HEK293 (cell line): ENCODE data around the gene HK3.

Source experiments
- CTCF ChIA-PET: fragments of 350-600 bp; formaldehyde crosslinking; extraction: SDS; loops from one replicate; lab custom pipeline; 2021; ENCODE audit warnings: antibody characterized with exemption; lab: Yijun Ruan, JAX
- POLR2A ChIA-PET: fragments of 300-600 bp; formaldehyde crosslinking; extraction: SDS; loops from one replicate; lab custom pipeline; 2020; ENCODE audit warnings: antibody characterized with exemption, inconsistent platforms; lab: Yijun Ruan, JAX
- H3K27ac ChIP-seq: fragments of 200-500 bp; sonication (Bioruptor generic); 2 replicates; pipeline ENCODE4 v1.5.1; 2014; ENCODE audit warnings: low read depth, low read length, control low read depth, inconsistent platforms; ENCODE audit errors: extremely low read depth
- H3K36me3 ChIP-seq, 2 experiments: fragments of 200-500 bp in 1 of 2; sonication (Bioruptor generic) in 1 of 2; 1 replicate in 1 of 2; 2 replicates in 1 of 2; pipeline ENCODE4 v1.5.1; 2014 to 2017; ENCODE audit warnings: inconsistent platforms in 2 of 2, low read length in 2 of 2; ENCODE audit not compliant: control insufficient read depth in 2 of 2, insufficient read depth in 1 of 2
- H3K4me1 ChIP-seq: fragments of 200-500 bp; sonication (Bioruptor generic); 2 replicates; pipeline ENCODE4 v1.5.1; 2014; ENCODE audit warnings: mild to moderate bottlenecking, low read length, inconsistent platforms; ENCODE audit not compliant: control insufficient read depth, insufficient read depth
- H3K4me3 ChIP-seq: 2 replicates; pipeline ENCODE4 v1.5.1; 2011; ENCODE audit warnings: low read depth, mild to moderate bottlenecking, control low read depth, low read length, moderate library complexity
- H3K9me3 ChIP-seq: fragments of 200-500 bp; sonication (Bioruptor generic); 2 replicates; pipeline ENCODE4 v1.5.1; 2014; ENCODE audit warnings: low read depth, low read length, inconsistent platforms; ENCODE audit not compliant: control insufficient read depth, insufficient read depth
- BCL11B ChIP-seq: fragments of 450-650 bp; formaldehyde crosslinking; IDR thresholded peaks from 2 replicates; pipeline ENCODE4 v1.5.1; 2016; ENCODE audit warnings: low read depth, missing biosample characterization, missing genetic modification characterization
- GLI4 ChIP-seq: fragments of 450-650 bp; formaldehyde crosslinking; IDR thresholded peaks from 2 replicates; pipeline ENCODE4 v1.5.1; 2016; ENCODE audit warnings: missing biosample characterization, missing genetic modification characterization
- MEIS1 ChIP-seq: sonication (generic); formaldehyde crosslinking; IDR thresholded peaks from 2 replicates; pipeline ENCODE4 v1.8.1; 2022; ENCODE audit warnings: missing genetic modification reagents, mild to moderate bottlenecking, borderline replicate concordance
- MYNN ChIP-seq: fragments of 450-650 bp; formaldehyde crosslinking; IDR thresholded peaks from 2 replicates; pipeline ENCODE4 v1.5.1; 2016; ENCODE audit warnings: missing biosample characterization, missing genetic modification characterization, borderline replicate concordance
- SCRT2 ChIP-seq: fragments of 450-650 bp; formaldehyde crosslinking; IDR thresholded peaks from 2 replicates; pipeline ENCODE4 v1.5.1; 2016; ENCODE audit warnings: missing biosample characterization, missing genetic modification characterization
- SP2 ChIP-seq: fragments of 450-650 bp; formaldehyde crosslinking; IDR thresholded peaks from 2 replicates; pipeline ENCODE4 v1.5.1; 2016; ENCODE audit warnings: missing biosample characterization, missing genetic modification characterization
- ZNF157 ChIP-seq: fragments of 450-650 bp; formaldehyde crosslinking; IDR thresholded peaks from 2 replicates; pipeline ENCODE4 v1.5.1; 2016; ENCODE audit warnings: missing biosample characterization, missing genetic modification characterization
- ZNF223 ChIP-seq: fragments of 450-650 bp; formaldehyde crosslinking; IDR thresholded peaks from 2 replicates; pipeline ENCODE4 v1.5.1; 2016; ENCODE audit warnings: missing biosample characterization, missing genetic modification characterization
- ZNF266 ChIP-seq: fragments of 450-650 bp; formaldehyde crosslinking; IDR thresholded peaks from 2 replicates; pipeline ENCODE4 v1.5.1; 2016; ENCODE audit warnings: missing biosample characterization, missing genetic modification characterization, low read depth
- ZNF311 ChIP-seq: fragments of 450-650 bp; formaldehyde crosslinking; IDR thresholded peaks from 2 replicates; pipeline ENCODE4 v1.5.1; 2017; ENCODE audit warnings: missing biosample characterization, missing genetic modification characterization, borderline replicate concordance
- ZNF350 ChIP-seq: fragments of 450-650 bp; formaldehyde crosslinking; IDR thresholded peaks from 2 replicates; pipeline ENCODE4 v1.5.0; 2017; ENCODE audit warnings: missing biosample characterization, mild to moderate bottlenecking, missing genetic modification characterization
- ZNF501 ChIP-seq: fragments of 450-650 bp; formaldehyde crosslinking; IDR thresholded peaks from 2 replicates; pipeline ENCODE4 v1.5.1; 2016; ENCODE audit warnings: missing biosample characterization, missing genetic modification characterization
- TF ChIP-seq, protein P1 (sequence below): fragments of 450-650 bp; formaldehyde crosslinking; IDR thresholded peaks from 2 replicates; pipeline ENCODE4 v1.5.1; 2016; ENCODE audit warnings: missing biosample characterization, missing genetic modification characterization, low read depth
- TF ChIP-seq, protein P2 (sequence below): fragments of 450-650 bp; formaldehyde crosslinking; IDR thresholded peaks from 2 replicates; pipeline ENCODE4 v1.5.1; 2017; ENCODE audit warnings: missing biosample characterization, missing genetic modification characterization
- TF ChIP-seq, protein P3 (sequence below): fragments of 450-650 bp; formaldehyde crosslinking; IDR thresholded peaks from 2 replicates; pipeline ENCODE4; 2016; ENCODE audit warnings: missing biosample characterization, missing genetic modification characterization
- TF ChIP-seq, protein P4 (sequence below): fragments of 450-650 bp; formaldehyde crosslinking; IDR thresholded peaks from 2 replicates; pipeline ENCODE4 v1.5.1; 2016; ENCODE audit warnings: missing biosample characterization, missing genetic modification characterization

The HK3 gene

DNA sequence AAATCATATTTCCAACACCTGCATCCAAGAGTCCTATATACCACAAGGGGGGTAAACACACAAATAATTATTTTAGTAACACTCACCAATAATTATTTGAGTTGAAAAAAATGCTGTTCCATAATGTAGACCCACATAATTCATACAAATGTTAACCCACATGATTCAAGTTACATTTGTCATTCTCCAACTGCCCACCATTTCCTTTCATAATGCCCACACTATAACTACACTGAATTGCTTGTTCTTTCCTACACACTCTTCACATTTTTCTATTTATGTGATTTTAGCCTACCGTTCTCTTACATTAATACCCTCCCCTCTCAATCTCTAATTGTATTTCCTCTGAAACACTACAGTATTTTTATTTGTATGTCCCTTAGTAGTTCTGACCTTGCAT lies 35.9 kb upstream of the HK3 start (continued):
- TF ChIP-seq, protein P1, sequence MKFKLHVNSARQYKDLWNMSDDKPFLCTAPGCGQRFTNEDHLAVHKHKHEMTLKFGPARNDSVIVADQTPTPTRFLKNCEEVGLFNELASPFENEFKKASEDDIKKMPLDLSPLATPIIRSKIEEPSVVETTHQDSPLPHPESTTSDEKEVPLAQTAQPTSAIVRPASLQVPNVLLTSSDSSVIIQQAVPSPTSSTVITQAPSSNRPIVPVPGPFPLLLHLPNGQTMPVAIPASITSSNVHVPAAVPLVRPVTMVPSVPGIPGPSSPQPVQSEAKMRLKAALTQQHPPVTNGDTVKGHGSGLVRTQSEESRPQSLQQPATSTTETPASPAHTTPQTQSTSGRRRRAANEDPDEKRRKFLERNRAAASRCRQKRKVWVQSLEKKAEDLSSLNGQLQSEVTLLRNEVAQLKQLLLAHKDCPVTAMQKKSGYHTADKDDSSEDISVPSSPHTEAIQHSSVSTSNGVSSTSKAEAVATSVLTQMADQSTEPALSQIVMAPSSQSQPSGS (tag by site-specific recombination): no peak
- no peak for TF ChIP-seq ZNF266 (tag by site-specific recombination)
- TF ChIP-seq, all 188 proteins: peak for 2

DNA sequence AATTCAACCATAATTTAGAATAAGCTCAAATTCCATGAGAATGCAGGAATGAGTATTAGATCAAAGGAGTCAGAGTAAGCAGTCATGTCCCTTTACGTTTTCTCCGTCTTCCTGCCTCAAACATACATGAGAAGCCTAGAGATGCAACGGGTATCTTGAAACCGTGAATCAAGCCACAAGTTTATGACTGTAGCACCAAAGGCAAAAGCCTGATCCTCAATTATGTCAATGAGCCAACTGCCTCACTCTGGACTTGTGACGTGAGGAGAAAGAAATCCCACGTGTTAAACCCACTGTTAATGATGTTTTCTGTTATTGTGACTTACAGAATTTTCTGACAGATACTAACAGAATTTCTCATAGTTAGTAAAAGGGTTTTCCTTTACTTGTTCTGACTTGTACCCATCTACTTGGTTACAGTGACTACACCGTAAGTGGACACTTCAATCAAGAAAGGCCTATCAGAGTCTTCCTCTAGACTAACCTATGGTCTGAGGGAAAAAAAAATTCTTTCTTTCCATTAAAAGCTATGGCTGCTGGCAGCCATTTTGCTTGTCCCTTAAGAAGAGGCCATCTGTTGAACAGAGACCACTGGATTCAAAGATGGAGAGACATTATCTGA lies 35.3 kb upstream of the HK3 start:
- Histone ChIP-seq H3K27ac (no peak overlapping the region), H3K9me3 (no peaks in the 10 kb centered on the region), H3K36me3 (peaks cover 17 to 65% of the 10 kb centered on the region in 2 experiments; a peak in 2 of 3 replicates), H3K4me3 (no peak overlapping the region), H3K4me1 (no peaks in the 10 kb centered on the region)
- ChIA-PET POLR2A (no interaction called here), CTCF (interaction anchor here (0.9 kb wide), 1 partner anchor 277 kb away, joined by 4 read pairs; no protein-coding TSS in a partner anchor)
- no peak for TF ChIP-seq ZNF311 (tag by site-specific recombination)
- TF ChIP-seq, protein P2, sequence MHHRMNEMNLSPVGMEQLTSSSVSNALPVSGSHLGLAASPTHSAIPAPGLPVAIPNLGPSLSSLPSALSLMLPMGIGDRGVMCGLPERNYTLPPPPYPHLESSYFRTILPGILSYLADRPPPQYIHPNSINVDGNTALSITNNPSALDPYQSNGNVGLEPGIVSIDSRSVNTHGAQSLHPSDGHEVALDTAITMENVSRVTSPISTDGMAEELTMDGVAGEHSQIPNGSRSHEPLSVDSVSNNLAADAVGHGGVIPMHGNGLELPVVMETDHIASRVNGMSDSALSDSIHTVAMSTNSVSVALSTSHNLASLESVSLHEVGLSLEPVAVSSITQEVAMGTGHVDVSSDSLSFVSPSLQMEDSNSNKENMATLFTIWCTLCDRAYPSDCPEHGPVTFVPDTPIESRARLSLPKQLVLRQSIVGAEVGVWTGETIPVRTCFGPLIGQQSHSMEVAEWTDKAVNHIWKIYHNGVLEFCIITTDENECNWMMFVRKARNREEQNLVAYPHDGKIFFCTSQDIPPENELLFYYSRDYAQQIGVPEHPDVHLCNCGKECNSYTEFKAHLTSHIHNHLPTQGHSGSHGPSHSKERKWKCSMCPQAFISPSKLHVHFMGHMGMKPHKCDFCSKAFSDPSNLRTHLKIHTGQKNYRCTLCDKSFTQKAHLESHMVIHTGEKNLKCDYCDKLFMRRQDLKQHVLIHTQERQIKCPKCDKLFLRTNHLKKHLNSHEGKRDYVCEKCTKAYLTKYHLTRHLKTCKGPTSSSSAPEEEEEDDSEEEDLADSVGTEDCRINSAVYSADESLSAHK: peak; percentile 77

DNA sequence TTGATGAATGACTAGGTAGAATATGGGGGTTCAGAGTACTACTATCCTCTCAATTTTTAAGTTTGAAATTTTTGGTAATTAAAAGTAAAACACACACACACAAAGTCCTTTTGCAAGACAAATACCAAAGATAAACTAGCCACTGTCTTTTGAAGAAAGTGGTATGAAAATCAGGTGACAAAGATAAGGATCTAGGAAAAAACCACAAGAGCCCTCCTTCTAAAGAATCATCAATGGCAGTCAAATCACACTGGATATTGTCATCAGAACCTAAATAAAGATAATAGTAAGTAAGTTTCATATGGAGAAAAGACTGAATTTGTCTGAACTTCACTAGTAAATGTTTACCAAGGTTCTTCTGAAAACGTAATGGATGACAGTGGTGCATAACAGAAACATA lies 30.5 kb upstream of the HK3 start:
- ChIA-PET CTCF (no interaction called here), POLR2A (no interaction called here)
- TF ChIP-seq BCL11B (tag by site-specific recombination): no peak
- TF ChIP-seq ZNF501: no peak
- no peak for TF ChIP-seq SP2 (tag by site-specific recombination)
- TF ChIP-seq, protein P3, sequence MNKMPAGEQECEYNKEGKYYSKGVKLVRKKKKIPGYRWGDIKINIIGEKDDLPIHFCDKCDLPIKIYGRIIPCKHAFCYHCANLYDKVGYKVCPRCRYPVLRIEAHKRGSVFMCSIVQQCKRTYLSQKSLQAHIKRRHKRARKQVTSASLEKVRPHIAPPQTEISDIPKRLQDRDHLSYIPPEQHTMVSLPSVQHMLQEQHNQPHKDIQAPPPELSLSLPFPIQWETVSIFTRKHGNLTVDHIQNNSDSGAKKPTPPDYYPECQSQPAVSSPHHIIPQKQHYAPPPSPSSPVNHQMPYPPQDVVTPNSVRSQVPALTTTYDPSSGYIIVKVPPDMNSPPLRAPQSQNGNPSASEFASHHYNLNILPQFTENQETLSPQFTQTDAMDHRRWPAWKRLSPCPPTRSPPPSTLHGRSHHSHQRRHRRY (tag by site-specific recombination): no peak
- no peak for TF ChIP-seq ZNF350 (tag by site-specific recombination)
- TF ChIP-seq MEIS1 (CRISPR knock-in tag): no peak
- no peak for TF ChIP-seq MYNN (tag by site-specific recombination)
- no peak for TF ChIP-seq SCRT2 (tag by site-specific recombination)
- TF ChIP-seq ZNF311 (tag by site-specific recombination): no peak
- TF ChIP-seq ZNF223: no peak
- TF ChIP-seq, protein P4, sequence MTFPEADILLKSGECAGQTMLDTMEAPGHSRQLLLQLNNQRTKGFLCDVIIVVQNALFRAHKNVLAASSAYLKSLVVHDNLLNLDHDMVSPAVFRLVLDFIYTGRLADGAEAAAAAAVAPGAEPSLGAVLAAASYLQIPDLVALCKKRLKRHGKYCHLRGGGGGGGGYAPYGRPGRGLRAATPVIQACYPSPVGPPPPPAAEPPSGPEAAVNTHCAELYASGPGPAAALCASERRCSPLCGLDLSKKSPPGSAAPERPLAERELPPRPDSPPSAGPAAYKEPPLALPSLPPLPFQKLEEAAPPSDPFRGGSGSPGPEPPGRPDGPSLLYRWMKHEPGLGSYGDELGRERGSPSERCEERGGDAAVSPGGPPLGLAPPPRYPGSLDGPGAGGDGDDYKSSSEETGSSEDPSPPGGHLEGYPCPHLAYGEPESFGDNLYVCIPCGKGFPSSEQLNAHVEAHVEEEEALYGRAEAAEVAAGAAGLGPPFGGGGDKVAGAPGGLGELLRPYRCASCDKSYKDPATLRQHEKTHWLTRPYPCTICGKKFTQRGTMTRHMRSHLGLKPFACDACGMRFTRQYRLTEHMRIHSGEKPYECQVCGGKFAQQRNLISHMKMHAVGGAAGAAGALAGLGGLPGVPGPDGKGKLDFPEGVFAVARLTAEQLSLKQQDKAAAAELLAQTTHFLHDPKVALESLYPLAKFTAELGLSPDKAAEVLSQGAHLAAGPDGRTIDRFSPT (tag by site-specific recombination): no peak
- no peak for TF ChIP-seq GLI4 (tag by site-specific recombination)
- no peak for TF ChIP-seq ZNF157 (tag by site-specific recombination)
- Histone ChIP-seq H3K27ac (no peak overlapping the region), H3K36me3 (peaks cover 9 to 33% of the 10 kb centered on the region in 2 experiments; a peak in 2 of 3 replicates), H3K4me3 (no peak overlapping the region), H3K9me3 (no peaks in the 10 kb centered on the region), H3K4me1 (no peaks in the 10 kb centered on the region)
